GM21360 (cell line): ENCODE results near the gene TXNDC16.

Source experiments
- ATAC-seq: cut with Tn5 transposase; IDR thresholded peaks from one replicate; pipeline ENCODE4 v1.9.1; 2021; ENCODE audit warnings: mild to moderate bottlenecking, moderate library complexity; ENCODE audit not compliant: unreplicated experiment

TXNDC16 gene

GRCh38 chr14:52457411-52457810 is 94.9 kb downstream of the TXNDC16 start:
- no peak for ATAC-seq

- no peak for ATAC-seq
These were observed 96.8 kb downstream of the TXNDC16 start for GRCh38 chr14:52455291-52456088.

- no peak for ATAC-seq
These were observed 105.1 kb downstream of the TXNDC16 start for GRCh38 chr14:52447236-52447635.

- ATAC-seq = no peak
These were observed 106.0 kb downstream of the TXNDC16 start for GRCh38 chr14:52446355-52446754.

GRCh38 chr14:52443506-52443905 is 108.8 kb downstream of the TXNDC16 start:
- no peak for ATAC-seq

GRCh38 chr14:52442602-52443001 is 109.7 kb downstream of the TXNDC16 start:
- no peak for ATAC-seq

- ATAC-seq = no peak
These were observed 110.1 kb downstream of the TXNDC16 start for GRCh38 chr14:52442166-52442565.

GRCh38 chr14:52439476-52439875 is 112.8 kb downstream of the TXNDC16 start:
- ATAC-seq = no peak

GRCh38 chr14:52434955-52435354 is 117.3 kb downstream of the TXNDC16 start:
- no peak for ATAC-seq

- ATAC-seq = no peak
These were observed 121.8 kb downstream of the TXNDC16 start for GRCh38 chr14:52430474-52430873.

GRCh38 chr14:52429451-52429850 is 122.9 kb downstream of the TXNDC16 start:
- ATAC-seq = no peak

GRCh38 chr14:52427460-52427859 is 124.8 kb downstream of the TXNDC16 start:
- no peak for ATAC-seq

- ATAC-seq = no peak
These were observed 129.5 kb downstream of the TXNDC16 start for GRCh38 chr14:52422650-52423356.

- ATAC-seq = no peak
These were observed 135.2 kb downstream of the TXNDC16 start for GRCh38 chr14:52417139-52417538.

- ATAC-seq = no peak
These were observed 138.4 kb downstream of the TXNDC16 start for GRCh38 chr14:52413729-52414408.

GRCh38 chr14:52412426-52412825 is 139.9 kb downstream of the TXNDC16 start:
- no peak for ATAC-seq

GRCh38 chr14:52405314-52405713 is 147.0 kb downstream of the TXNDC16 start:
- no peak for ATAC-seq

- ATAC-seq = no peak
These were observed 149.3 kb downstream of the TXNDC16 start for GRCh38 chr14:52402812-52403526.

- ATAC-seq = no peak
These were observed 151.5 kb downstream of the TXNDC16 start for GRCh38 chr14:52400846-52401245.

- ATAC-seq = no peak
These were observed 152.2 kb downstream of the TXNDC16 start for GRCh38 chr14:52399921-52400595.

GRCh38 chr14:52399104-52399503 is 153.2 kb downstream of the TXNDC16 start:
- no peak for ATAC-seq
